A549 (cell line): Measurements from ENCODE around the gene AMPH. TPM values are rescaled to one million over a fixed set of nuclear protein-coding genes. Genes with fewer than 3 reads are reported as not detected.

Source experiments
- ATAC-seq, 2 experiments: fragments of 200-7000 bp in 1 of 2; fragments of >200 bp in 1 of 2; cut with Nextera tagmentation in 1 of 2; cut with Tn5 transposase in 1 of 2; 3 replicates each; pipeline versions ENCODE4 v1.8.0 to v1.9.1; 2018 to 2020; ENCODE audit warnings: mild to moderate bottlenecking in 1 of 2, moderate library complexity in 1 of 2
- CTCF ChIA-PET: fragments of 300-600 bp; sonication (Branson Sonifier 250); formaldehyde crosslinking; extraction: SDS; loops from one replicate; lab custom pipeline; 2021; ENCODE audit warnings: antibody characterized with exemption, inconsistent platforms; lab: Yijun Ruan, JAX
- POLR2A ChIA-PET: fragments of 350-600 bp; formaldehyde crosslinking; extraction: SDS; loops from one replicate; lab custom pipeline; 2021; ENCODE audit warnings: antibody characterized with exemption, inconsistent platforms; lab: Yijun Ruan, JAX
- DNase-seq, 2 experiments: peaks; one replicate each; pipeline versions ENCODE4 v3.0.0 to v3.0.0-alpha.2; 2011 to 2016; ENCODE audit warnings: low read depth in 1 of 2, low spot score in 1 of 2
- FAIRE-seq: peaks from 2 replicates; lab custom pipeline; 2011; peaks lifted over from hg19 to GRCh38; lab: Jason Lieb, UNC
- H3K27ac ChIP-seq, 2 experiments: fragments of >200 bp; sonication (Bioruptor Twin); formaldehyde crosslinking; 3 replicates each; pipeline ENCODE4 v1.5.1; 2016 to 2017
- H3K4me1 ChIP-seq: fragments of >200 bp; sonication (Bioruptor Twin); formaldehyde crosslinking; 3 replicates; pipeline ENCODE4 v1.6.1; 2016
- H3K4me2 ChIP-seq: fragments of >200 bp; sonication (Bioruptor Twin); formaldehyde crosslinking; 3 replicates; pipeline ENCODE4 v1.6.1; 2016
- H3K4me3 ChIP-seq: fragments of >200 bp; sonication (Bioruptor Twin); formaldehyde crosslinking; 3 replicates; pipeline ENCODE4 v1.5.1; 2016
- H3K9me3 ChIP-seq: fragments of >200 bp; sonication (Bioruptor Twin); formaldehyde crosslinking; 3 replicates; pipeline ENCODE4 v1.6.1; 2016
- CHD2 ChIP-seq: fragments of 150-350 bp; IDR thresholded peaks from 2 replicates; pipeline ENCODE4 v1.6.1; 2014; ENCODE audit warnings: low read length; ENCODE audit not compliant: partially characterized antibody
- CTCF ChIP-seq: fragments of >200 bp; sonication (Bioruptor Twin); formaldehyde crosslinking; IDR thresholded peaks from 3 replicates; pipeline ENCODE4 v1.5.1; 2016
- ESRRA ChIP-seq: fragments of 150-350 bp; IDR thresholded peaks from 2 replicates; pipeline ENCODE4 v1.6.1; 2014; ENCODE audit warnings: mild to moderate bottlenecking, low read length, borderline replicate concordance
- FOSB ChIP-seq: fragments of 250-450 bp; sonication (Bioruptor Pico); IDR thresholded peaks from 2 replicates; pipeline ENCODE4 v1.5.0; 2020; ENCODE audit warnings: mild to moderate bottlenecking, moderate library complexity
- GATA3 ChIP-seq: IDR thresholded peaks from 2 replicates; pipeline ENCODE4 v1.6.1; 2012; ENCODE audit warnings: borderline replicate concordance
- HOXB13 ChIP-seq: fragments of 250-450 bp; sonication (Bioruptor Pico); IDR thresholded peaks from 2 replicates; pipeline ENCODE4 v1.5.0; 2020; ENCODE audit warnings: low read depth, mild to moderate bottlenecking, moderate library complexity
- JUNB ChIP-seq: fragments of >200 bp; sonication (Bioruptor Twin); formaldehyde crosslinking; IDR thresholded peaks from 2 replicates; pipeline ENCODE4 v1.6.1; 2016
- MAZ ChIP-seq: fragments of 150-350 bp; IDR thresholded peaks from 2 replicates; pipeline ENCODE4 v1.6.1; 2014; ENCODE audit warnings: antibody characterized with exemption, low read depth, low read length, borderline replicate concordance
- MYC ChIP-seq: IDR thresholded peaks from 2 replicates; pipeline ENCODE4 v1.6.1; 2012; ENCODE audit warnings: mild to moderate bottlenecking, inconsistent platforms, low read length, improper control_type of control experiment, borderline replicate concordance
- NFE2L2 ChIP-seq: fragments of 150-350 bp; conservative IDR thresholded peaks from 2 replicates; pipeline ENCODE4 v1.6.1; 2014; ENCODE audit warnings: low read length
- NPAS2 ChIP-seq: fragments of 250-450 bp; sonication (Bioruptor Pico); IDR thresholded peaks from 2 replicates; pipeline ENCODE4 v1.8.0; 2022; ENCODE audit warnings: mild to moderate bottlenecking, moderate library complexity, borderline replicate concordance
- NR3C1 ChIP-seq: fragments of >200 bp; sonication (Bioruptor Twin); formaldehyde crosslinking; IDR thresholded peaks from 3 replicates; pipeline ENCODE4 v1.6.1; 2017
- PBX3 ChIP-seq: IDR thresholded peaks from 2 replicates; pipeline ENCODE4 v1.6.1; 2012
- PHF8 ChIP-seq: fragments of 200-600 bp; sonication (generic); IDR thresholded peaks from 2 replicates; pipeline ENCODE4 v1.6.1; 2016; ENCODE audit warnings: low read depth, mild to moderate bottlenecking, antibody characterized with exemption, moderate library complexity, borderline replicate concordance
- POLR2A ChIP-seq: IDR thresholded peaks from 2 replicates; pipeline ENCODE4 v1.6.1; 2012; ENCODE audit warnings: mild to moderate bottlenecking, low read length
- SMC3 ChIP-seq: fragments of >200 bp; sonication (Bioruptor Twin); formaldehyde crosslinking; IDR thresholded peaks from 3 replicates; pipeline ENCODE4 v1.6.1; 2018; ENCODE audit warnings: inconsistent platforms
- SREBF2 ChIP-seq: fragments of 450-650 bp; IDR thresholded peaks from 2 replicates; pipeline ENCODE4 v1.6.1; 2014; ENCODE audit warnings: mild to moderate bottlenecking, moderate library complexity
- TP53 ChIP-seq: fragments of 250-450 bp; sonication (Bioruptor Pico); IDR thresholded peaks from 2 replicates; pipeline ENCODE4 v1.5.0; 2021; ENCODE audit warnings: mild to moderate bottlenecking, moderate library complexity
- WGBS: methylation state at CpG from one replicate; pipeline ENCODE4 v1.1.6; 2017; ENCODE audit errors: missing lambda C conversion rate; 5-methylcytosine and 5-hydroxymethylcytosine counted together
- polyA plus RNA-seq, 4 experiments: library from polyadenylated mRNA; depleted of rRNA in 3 of 4; stranded (reverse); fragments of >200 nt; fragmentation: RNase III in 1 of 4; extraction: RNeasy Plus Mini Kit Qiagen cat#74134 plus additional on column Dnase treatment in 1 of 4; gene quantifications; 2 replicates in 3 of 4; 3 replicates in 1 of 4; pipeline ENCODE4 v1.2.3, GENCODE V29; 2011 to 2017
- TF ChIP-seq, protein P1 (sequence below): fragments of >200 bp; sonication (Bioruptor Twin); formaldehyde crosslinking; IDR thresholded peaks from 3 replicates; pipeline ENCODE4 v1.6.1; 2016
- TF ChIP-seq, protein P2 (sequence below): IDR thresholded peaks from 2 replicates; pipeline ENCODE4 v1.6.1; 2012
- TF ChIP-seq, protein P3 (sequence below): fragments of 250-450 bp; sonication (Bioruptor Pico); IDR thresholded peaks from 2 replicates; pipeline ENCODE4 v1.5.0; 2021; ENCODE audit warnings: mild to moderate bottlenecking, moderate library complexity, borderline replicate concordance

The AMPH gene
- polyA plus RNA-seq, 2 of the 4 experiments (the other 2 are of a cell fraction), result 0.26 TPM; not detected in 1

DNA sequence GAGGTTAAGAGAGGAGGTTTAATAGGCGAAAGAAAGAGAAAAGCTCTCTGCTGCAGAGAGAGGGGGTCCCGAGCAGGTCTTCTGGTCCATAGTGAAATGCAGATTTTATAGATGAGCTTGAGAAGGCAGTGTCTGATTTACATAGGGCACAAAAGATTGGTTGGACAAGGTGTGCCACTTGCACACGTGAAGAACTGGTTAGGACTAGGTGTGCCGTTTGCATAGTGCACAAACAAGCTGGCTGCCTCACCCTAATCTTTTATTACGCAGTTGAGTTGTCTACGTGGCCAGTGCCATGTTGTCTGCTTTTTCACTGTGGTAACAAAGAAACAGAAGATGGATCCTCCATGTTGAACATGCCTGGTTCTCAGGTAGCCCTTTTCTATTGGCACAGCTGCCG lies 82.6 kb downstream of the AMPH start:
- no peak for FAIRE-seq
- H3K4me3 ChIP-seq, result no peak overlapping the region
- no peak for ATAC-seq
- no peak for DNase-seq
- no peak overlapping the region for H3K4me2 ChIP-seq
- TF ChIP-seq, protein P1, sequence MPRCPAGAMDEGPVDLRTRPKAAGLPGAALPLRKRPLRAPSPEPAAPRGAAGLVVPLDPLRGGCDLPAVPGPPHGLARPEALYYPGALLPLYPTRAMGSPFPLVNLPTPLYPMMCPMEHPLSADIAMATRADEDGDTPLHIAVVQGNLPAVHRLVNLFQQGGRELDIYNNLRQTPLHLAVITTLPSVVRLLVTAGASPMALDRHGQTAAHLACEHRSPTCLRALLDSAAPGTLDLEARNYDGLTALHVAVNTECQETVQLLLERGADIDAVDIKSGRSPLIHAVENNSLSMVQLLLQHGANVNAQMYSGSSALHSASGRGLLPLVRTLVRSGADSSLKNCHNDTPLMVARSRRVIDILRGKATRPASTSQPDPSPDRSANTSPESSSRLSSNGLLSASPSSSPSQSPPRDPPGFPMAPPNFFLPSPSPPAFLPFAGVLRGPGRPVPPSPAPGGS, result no peak
- no peak for TF ChIP-seq FOSB
- H3K27ac ChIP-seq, result no peak overlapping the region
- H3K9me3 ChIP-seq, result no peaks in the 10 kb centered on the region
- 20% methylated on average over 7 of the region's 7 CpGs for WGBS
- H3K4me1 ChIP-seq, result no peaks in the 10 kb centered on the region
- ChIA-PET CTCF (interaction anchor here (0.7 to 1.1 kb wide), 2 partner anchors 24 to 963 kb away, joined by 3 to 5 read pairs; no protein-coding TSS in a partner anchor), POLR2A (no interaction called here)

- TF ChIP-seq, protein P2, sequence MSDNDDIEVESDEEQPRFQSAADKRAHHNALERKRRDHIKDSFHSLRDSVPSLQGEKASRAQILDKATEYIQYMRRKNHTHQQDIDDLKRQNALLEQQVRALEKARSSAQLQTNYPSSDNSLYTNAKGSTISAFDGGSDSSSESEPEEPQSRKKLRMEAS, result no peak
- no peak for TF ChIP-seq FOSB
- TF ChIP-seq ESRRA, result no peak
- ChIA-PET POLR2A (no interaction called here), CTCF (no interaction called here)
- no peak for DNase-seq
- Histone ChIP-seq H3K4me2 (no peak overlapping the region), H3K4me3 (no peak overlapping the region), H3K4me1 (no peaks in the 10 kb centered on the region), H3K27ac (no peak overlapping the region), H3K9me3 (no peaks in the 10 kb centered on the region)
- no peak for ATAC-seq
- WGBS, result 27% methylated on average over 4 of the region's 4 CpGs
- no peak for FAIRE-seq
These were observed 84.4 kb downstream of the AMPH start for GRCh38 chr7:38546763-38547162.

DNA sequence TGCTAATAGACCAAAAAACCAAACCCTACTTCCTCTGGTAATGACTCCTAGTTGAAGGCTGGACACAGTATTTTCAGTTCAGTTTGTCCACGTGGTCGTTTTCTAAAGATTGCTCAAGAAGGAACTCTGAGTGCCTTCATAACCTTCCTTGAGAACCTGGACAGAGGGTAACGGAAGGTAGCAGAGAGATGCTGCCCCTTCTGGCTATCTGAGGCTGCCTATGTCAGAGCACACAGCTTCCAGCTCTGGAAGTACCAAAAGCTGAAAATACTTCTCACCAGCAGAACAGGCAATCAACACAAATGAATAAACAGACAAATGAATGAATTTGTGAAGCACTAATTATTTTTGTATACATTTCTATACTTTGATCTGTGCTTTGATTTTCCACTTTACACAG lies 85.2 kb downstream of the AMPH start:
- H3K9me3 ChIP-seq, result no peaks in the 10 kb centered on the region
- POLR2A ChIA-PET, result no interaction called here
- CTCF ChIA-PET, result no interaction called here
- TF ChIP-seq POLR2A (no peak), MAZ (no peak), PHF8 (no peak), CTCF (no peak), JUNB (no peak), FOSB (no peak), NFE2L2 (no peak), TP53 (CRISPR knock-in tag) (no peak), HOXB13 (CRISPR knock-in tag) (no peak), CHD2 (no peak), SMC3 (no peak), NR3C1 (no peak), GATA3 (no peak), MYC (no peak), SREBF2 (no peak), NPAS2 (CRISPR knock-in tag) (no peak), PBX3 (no peak)
- TF ChIP-seq, protein P1, result no peak
- TF ChIP-seq, protein P3, sequence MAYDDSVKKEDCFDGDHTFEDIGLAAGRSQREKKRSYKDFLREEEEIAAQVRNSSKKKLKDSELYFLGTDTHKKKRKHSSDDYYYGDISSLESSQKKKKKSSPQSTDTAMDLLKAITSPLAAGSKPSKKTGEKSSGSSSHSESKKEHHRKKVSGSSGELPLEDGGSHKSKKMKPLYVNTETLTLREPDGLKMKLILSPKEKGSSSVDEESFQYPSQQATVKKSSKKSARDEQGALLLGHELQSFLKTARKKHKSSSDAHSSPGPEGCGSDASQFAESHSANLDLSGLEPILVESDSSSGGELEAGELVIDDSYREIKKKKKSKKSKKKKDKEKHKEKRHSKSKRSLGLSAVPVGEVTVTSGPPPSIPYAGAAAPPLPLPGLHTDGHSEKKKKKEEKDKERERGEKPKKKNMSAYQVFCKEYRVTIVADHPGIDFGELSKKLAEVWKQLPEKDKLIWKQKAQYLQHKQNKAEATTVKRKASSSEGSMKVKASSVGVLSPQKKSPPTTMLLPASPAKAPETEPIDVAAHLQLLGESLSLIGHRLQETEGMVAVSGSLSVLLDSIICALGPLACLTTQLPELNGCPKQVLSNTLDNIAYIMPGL, result no peak
- TF ChIP-seq, all 56 proteins: peak for 0
- Histone ChIP-seq H3K4me2 (no peak overlapping the region), H3K4me1 (no peaks in the 10 kb centered on the region), H3K4me3 (no peak overlapping the region), H3K27ac (no peak overlapping the region)
- WGBS, result 1% methylated on average over 3 of the region's 3 CpGs
- DNase-seq (no peak), FAIRE-seq (no peak), ATAC-seq (no peak)
